Fibroblast of the conjunctiva (primary cell): ENCODE data around the gene WNT2.
"Not testable (repeated sequence)": the region's sequence is repeated elsewhere in the genome, so short reads cannot be mapped to it uniquely, and the experiment has no call there.

ENCODE experiments used
- DNase-seq: peaks from one replicate; pipeline ENCODE4 v3.0.0-alpha.2; 2010; ENCODE audit warnings: low read depth

Gene WNT2

DNA sequence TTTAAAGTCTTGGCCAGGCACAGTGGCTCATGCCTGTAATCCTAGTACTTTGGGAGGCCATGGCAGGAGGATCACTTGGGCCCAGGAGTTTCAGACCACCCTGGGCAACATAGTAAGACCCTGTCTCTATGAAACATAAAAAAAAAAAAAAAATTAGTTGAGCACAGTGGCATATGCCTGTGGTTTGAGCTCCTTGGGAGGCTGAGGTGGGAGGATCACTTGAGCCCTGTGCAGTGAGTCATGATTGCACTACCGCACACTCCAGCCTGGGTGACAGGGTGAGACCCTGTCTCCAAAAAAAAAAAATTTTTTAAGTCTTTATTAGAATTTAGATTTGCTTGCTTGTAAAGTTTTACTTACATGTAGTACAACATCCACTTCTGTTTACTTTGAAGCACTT, 14.0 kb downstream of the WNT2 start:
- DNase-seq, result no peak

GRCh38 chr7:117302396-117302795, 20.5 kb downstream of the WNT2 start:
- DNase-seq, result no peak

DNA sequence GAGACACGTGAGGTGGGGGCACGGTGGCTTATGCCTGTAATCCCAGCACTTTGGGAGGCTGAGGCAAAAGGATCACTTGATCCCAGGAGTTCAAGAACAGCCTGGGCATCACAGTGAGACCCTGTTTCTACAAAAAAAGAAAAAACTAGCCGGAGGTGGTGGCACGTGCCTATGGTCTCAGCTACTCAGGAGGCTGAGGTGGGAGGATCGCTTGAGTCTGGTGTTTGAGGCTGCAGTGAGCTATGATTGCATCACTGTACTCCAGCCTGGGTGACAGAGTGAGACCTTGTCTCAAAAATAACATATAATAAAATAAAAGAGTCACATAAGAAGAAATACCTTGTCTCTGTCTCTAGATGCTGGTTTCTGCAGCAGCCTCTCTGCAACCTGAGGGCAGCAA, 22.4 kb downstream of the WNT2 start:
- DNase-seq, result not testable (repeated sequence)

GRCh38 chr7:117297606-117298005, 25.3 kb downstream of the WNT2 start:
- no peak for DNase-seq

GRCh38 chr7:117296066-117296465, 26.8 kb downstream of the WNT2 start:
- no peak for DNase-seq

- no peak for DNase-seq
Observed at GRCh38 chr7:117285826-117286225, 37.0 kb downstream of the WNT2 start.

DNA sequence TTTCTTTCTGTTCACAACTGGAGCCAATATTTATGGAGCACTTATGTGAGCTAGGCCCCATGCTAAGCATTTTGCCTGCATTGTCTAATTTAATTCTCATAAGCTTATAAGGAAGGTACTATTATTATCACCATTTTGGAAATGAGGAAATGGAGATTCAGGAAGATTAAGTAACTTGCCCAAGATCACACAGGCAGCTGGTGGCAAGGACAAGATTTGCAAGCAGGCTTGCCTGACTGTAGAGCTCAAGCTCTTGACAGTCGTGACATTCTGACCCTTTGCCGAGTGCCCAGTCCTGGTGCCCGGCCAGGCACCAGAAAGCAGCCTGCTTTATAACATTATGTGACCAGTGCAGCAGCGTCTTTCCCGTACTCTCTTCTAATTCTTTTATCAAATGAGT, 38.2 kb downstream of the WNT2 start:
- DNase-seq, result no peak

DNA sequence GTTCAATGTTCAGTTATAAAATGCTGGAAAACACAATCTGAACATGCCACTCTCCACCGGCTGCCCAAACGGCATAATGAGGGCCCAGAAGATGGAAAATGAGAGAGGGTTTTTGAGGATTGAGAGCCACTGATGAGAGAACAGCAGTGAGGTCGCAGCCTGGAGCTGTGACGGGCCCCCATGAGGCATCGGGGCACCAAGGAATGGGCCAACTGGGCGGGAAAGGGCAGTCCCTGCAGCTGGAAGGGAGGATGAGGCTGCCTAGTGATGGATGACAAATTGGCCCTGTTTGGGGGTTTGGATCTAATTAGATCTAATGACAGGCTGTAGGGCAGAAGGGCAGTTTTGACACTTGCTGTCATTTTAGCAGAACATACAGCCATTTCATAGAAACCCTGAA, 39.1 kb downstream of the WNT2 start:
- DNase-seq, result no peak

DNA sequence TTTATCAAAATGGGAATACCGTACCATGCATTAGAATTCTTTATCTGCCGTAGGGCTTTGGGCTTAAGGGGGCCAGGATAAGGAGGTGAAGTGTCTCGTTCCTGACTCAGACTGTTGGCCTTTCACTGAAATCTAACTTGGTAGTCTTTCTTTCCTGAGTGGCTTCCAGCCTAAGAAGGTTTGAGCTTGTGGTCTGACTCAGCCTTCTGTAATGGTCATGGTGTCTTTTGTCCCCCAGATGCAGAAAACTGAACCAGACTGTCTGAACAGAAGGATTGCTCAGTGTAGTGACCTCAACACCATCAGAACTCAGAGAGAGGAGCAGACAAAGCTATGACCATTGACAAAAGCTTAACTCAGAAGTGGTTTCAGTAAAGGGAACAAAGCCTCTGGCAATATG, 39.5 kb downstream of the WNT2 start:
- DNase-seq, result no peak

- DNase-seq, result no peak
Observed at GRCh38 chr7:117282239-117282812, 40.5 kb downstream of the WNT2 start.

DNA sequence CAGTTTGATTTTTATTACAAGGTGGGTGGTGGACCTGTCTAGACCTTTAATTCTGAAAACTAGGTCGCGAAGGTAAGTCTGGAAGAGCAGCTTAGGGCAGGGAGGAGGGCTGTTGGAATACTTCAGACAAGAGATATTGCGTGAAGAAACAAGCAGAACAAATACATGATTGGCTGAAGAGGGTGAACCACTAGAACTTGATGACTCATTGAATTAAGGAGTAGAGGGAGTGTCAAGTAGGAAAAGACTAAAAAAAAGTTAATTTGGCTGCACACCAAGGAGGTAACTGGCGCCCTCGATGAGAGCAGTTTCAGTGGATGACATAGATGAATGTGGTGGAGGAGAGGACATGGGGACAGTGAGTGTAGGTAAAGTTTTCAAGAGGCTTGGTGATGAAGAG, 41.3 kb downstream of the WNT2 start:
- DNase-seq, result no peak

- DNase-seq, result no peak
Observed at GRCh38 chr7:117279931-117280557, 42.8 kb downstream of the WNT2 start.

- no peak for DNase-seq
Observed at GRCh38 chr7:117279203-117279602, 43.7 kb downstream of the WNT2 start.

DNA sequence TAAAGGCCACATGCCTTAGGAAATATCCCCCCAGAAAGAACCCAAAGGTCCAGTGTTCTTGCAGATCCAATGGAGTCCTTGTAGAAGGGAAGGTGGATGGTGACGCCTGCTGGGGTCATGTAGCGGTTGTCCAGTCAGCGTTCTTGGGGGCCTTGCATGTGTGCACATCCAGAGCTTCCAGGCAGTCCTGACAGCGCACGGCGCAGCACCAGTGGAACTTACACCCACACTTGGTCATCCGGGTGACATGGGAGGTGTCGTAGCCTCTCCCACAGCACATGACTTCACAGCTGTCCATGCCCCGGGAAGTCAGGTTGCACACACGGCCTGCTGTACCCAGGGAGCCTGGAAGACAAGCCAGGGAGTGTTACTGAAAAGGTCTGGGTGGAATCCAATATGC, 44.8 kb downstream of the WNT2 start:
- no peak for DNase-seq

DNA sequence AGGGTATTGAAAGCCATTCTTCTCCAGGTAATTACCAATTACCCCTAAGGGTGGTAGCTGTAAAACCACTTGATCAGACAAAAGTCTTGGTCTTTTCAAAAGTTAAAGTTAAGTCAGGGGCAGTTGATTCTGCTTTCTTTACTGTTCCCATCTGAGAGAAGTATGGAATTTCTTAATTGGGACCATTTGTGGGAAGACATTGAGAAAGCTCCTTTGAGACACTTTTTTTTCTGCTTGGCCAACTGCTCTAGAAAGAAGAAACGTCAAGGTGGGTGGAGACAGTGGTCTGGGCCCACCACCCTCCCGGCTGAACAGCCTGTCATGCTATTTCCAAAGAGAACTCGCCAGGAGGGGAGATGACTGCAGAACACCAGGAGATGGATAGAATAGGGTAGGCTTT, 45.3 kb downstream of the WNT2 start:
- no peak for DNase-seq

DNA sequence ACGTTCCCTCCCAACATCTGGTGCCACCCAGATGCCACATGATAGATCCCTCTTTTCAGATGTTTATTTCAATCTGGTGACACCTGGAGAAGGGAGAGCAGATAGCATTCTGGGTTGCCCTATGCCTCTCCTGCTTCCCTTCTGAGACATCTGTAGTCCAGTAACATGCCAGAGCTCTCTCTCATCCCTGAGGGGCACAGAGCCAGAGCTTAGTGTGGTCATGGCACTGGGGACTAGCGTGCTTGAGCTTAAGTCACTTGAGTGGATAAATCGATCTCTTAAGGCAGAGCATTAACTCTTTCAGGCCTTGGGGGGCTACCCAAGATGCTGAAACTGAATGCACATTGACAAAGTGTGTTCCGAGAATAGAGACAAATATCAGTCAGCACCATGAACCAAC, 47.9 kb downstream of the WNT2 start:
- no peak for DNase-seq

GRCh38 chr7:117273814-117274225, 49.0 kb downstream of the WNT2 start:
- no peak for DNase-seq

GRCh38 chr7:117273325-117273724, 49.5 kb downstream of the WNT2 start:
- no peak for DNase-seq

DNA sequence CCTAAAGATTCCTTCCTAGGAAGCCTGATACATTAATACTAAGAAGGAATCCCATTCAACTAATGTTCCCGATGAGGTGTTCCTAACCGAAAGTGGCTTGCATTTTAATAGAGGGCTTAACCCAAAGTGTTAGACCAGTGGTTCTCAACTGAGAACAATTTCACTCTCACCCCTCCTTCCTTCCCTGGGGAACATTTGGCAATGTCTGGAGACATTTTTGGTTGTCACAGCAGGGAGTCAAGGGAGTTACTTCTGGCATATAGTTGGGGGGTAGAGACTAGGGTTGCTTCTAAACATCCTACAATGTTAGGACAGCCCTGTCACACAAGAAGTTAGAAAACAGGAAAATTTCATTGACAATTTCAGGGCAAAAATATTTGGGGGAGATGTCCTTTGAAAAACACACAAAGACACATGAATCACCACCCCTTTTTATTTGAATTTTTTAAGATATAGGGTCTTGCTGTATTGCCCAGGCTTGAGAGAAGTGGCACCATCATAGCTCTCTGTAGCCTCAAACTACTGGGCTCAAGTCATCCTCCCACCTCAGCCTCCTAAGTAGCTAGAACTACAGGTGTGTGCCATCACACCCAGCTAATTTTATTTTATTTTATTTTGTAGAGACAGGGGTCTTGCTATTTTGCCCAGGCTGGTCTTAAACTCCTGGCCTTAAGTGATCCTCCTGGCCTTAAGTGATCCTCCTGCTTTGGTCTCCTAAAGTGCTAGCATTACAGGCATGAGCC, 50.7 kb downstream of the WNT2 start:
- DNase-seq, result no peak

DNA sequence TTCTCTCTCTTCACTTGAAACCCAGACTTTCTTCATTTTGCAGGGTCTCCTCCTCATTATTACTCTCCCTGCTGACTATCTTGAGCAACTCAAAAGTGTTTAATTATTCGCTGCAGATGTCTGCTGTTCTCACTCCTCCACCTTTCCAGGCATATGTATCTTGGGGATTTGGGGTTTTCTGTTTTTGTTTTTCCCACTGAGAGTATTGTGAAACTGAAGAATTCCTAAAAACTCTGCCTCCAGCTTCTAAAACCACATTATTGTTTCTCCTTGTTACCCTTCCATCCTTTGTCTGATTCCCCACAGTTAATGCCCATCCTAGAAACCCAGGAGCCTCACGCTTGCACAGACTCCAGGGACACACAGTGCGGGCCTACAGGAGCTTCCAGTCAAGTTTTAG, 51.3 kb downstream of the WNT2 start:
- no peak for DNase-seq

DNA sequence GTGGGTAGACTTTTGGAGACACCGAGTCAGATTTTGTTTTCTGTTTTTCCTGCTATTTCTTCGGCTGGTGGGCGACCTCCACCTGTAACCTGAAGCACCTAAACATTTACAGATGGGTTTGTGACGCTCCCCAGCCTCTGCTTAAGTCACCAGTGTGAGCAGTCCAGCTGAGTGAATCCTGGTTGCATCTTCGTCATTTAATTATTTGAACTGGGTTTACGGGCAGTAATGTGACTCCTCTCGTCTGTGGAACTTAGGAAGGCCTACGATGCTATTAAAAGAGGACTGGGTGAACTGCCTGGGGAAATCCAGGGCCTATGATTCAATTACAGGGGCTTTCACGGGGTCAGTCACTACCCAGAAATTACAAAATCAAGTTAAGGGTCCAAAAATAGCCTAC, 52.5 kb downstream of the WNT2 start:
- DNase-seq, result no peak

GRCh38 chr7:117269886-117270285, 53.0 kb downstream of the WNT2 start:
- peak; percentile 62 for DNase-seq

- peak; percentile 77 for DNase-seq
Observed at GRCh38 chr7:117269417-117269816, 53.4 kb downstream of the WNT2 start.

GRCh38 chr7:117264716-117265115, 58.1 kb downstream of the WNT2 start:
- DNase-seq, result no peak
